A549 (cell line): ENCODE measurements around the gene PNPLA6.

Experiments
- POLR2A ChIP-seq: IDR thresholded peaks from 2 replicates; pipeline ENCODE4 v1.6.1; 2012; ENCODE audit warnings: mild to moderate bottlenecking, low read length
- SREBF2 ChIP-seq: fragments of 450-650 bp; IDR thresholded peaks from 2 replicates; pipeline ENCODE4 v1.6.1; 2014; ENCODE audit warnings: mild to moderate bottlenecking, moderate library complexity
- ZFP36 ChIP-seq: fragments of 450-650 bp; IDR thresholded peaks from 2 replicates; pipeline ENCODE4 v1.6.1; 2014; ENCODE audit warnings: borderline replicate concordance; ENCODE audit not compliant: partially characterized antibody
- TF ChIP-seq, protein P1 (sequence below): fragments of >200 bp; sonication (Bioruptor Twin); formaldehyde crosslinking; IDR thresholded peaks from 3 replicates; pipeline ENCODE4 v1.5.1; 2016
- TF ChIP-seq, protein P2 (sequence below): fragments of 150-350 bp; IDR thresholded peaks from 2 replicates; pipeline ENCODE4 v1.6.1; 2014; ENCODE audit warnings: low read depth, mild to moderate bottlenecking, low read length

DNA sequence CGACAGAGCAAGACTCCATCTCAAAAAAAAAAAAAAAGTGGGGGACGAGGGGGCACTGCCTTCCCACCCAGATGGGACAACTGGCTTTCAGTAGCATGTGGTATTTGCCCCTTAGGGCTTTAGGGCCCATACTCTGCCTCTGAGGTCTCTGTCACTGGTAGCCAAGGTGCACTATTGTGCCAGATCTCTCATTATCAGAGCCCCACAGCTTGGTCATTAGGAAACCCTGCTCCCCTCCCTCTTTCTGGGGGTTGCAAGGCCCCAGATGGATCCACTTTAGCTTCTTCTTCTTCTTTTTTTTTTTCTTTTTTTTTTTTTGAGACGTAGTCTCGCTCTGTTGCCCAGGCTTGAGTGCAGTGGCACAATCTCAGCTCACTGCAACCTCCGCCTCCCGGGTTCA, 30.8 kb upstream of the PNPLA6 start:
- TF ChIP-seq ZFP36 (no peak), POLR2A (no peak), SREBF2 (no peak)
- TF ChIP-seq, protein P1, sequence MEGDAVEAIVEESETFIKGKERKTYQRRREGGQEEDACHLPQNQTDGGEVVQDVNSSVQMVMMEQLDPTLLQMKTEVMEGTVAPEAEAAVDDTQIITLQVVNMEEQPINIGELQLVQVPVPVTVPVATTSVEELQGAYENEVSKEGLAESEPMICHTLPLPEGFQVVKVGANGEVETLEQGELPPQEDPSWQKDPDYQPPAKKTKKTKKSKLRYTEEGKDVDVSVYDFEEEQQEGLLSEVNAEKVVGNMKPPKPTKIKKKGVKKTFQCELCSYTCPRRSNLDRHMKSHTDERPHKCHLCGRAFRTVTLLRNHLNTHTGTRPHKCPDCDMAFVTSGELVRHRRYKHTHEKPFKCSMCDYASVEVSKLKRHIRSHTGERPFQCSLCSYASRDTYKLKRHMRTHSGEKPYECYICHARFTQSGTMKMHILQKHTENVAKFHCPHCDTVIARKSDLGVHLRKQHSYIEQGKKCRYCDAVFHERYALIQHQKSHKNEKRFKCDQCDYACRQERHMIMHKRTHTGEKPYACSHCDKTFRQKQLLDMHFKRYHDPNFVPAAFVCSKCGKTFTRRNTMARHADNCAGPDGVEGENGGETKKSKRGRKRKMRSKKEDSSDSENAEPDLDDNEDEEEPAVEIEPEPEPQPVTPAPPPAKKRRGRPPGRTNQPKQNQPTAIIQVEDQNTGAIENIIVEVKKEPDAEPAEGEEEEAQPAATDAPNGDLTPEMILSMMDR = no peak
- TF ChIP-seq, protein P2, sequence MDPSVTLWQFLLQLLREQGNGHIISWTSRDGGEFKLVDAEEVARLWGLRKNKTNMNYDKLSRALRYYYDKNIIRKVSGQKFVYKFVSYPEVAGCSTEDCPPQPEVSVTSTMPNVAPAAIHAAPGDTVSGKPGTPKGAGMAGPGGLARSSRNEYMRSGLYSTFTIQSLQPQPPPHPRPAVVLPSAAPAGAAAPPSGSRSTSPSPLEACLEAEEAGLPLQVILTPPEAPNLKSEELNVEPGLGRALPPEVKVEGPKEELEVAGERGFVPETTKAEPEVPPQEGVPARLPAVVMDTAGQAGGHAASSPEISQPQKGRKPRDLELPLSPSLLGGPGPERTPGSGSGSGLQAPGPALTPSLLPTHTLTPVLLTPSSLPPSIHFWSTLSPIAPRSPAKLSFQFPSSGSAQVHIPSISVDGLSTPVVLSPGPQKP = no peak
